ENCODE measurements around the gene GNAZ.

DNA sequence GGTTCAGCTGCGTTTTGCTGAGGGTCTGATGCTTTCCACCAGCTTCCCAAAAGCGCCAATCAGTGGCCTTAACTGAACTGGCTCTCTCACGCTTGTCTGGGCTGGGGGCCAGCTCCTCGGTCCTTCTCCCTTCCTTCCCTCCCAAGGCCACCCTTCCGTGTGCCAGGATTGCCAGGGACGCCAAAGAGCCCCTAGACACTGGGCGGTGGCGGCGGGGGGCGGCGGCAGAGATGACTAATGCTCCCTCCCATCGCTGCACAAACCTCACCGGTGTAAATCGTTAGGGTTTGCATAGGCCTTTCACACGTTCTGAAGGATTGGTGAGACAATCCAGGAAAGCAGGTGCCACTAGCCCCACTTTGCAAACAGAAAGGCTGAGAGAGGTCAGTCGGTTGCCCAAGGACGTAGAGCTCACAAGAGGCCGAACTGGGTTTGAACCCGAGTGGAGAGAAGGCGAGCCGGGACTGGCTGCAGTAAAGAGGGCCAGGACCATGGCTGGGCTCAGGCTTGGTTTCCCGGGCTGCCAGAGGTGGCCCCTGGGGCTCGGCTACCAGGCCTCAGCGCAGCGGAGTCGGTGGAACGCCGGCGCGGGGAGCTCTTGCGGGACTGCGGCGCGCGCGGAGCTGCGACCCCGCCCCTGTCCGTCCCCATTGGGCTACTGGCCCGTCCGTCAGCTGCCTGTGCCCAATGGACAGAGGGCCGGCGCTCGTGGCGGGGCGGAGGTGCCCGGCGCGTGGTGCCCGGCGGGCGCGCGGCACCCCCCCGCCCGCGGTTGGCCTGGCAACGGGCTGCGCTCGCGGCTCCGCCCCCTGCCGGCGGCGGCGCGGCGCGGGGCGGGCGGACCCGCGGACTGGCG lies 589 bp upstream of the GNAZ start:
- no peak for TF ChIP-seq YY1 (IDR thresholded peaks at IDR 0.05; ENCODE audit: extremely low read depth, insufficient replicate concordance, low read depth, low read length)
- TF ChIP-seq POLR2A (IDR thresholded peaks at IDR 0.05; ENCODE audit: borderline replicate concordance, extremely low read depth, insufficient read depth, insufficient read length) = no peak
- TF ChIP-seq, protein P1, sequence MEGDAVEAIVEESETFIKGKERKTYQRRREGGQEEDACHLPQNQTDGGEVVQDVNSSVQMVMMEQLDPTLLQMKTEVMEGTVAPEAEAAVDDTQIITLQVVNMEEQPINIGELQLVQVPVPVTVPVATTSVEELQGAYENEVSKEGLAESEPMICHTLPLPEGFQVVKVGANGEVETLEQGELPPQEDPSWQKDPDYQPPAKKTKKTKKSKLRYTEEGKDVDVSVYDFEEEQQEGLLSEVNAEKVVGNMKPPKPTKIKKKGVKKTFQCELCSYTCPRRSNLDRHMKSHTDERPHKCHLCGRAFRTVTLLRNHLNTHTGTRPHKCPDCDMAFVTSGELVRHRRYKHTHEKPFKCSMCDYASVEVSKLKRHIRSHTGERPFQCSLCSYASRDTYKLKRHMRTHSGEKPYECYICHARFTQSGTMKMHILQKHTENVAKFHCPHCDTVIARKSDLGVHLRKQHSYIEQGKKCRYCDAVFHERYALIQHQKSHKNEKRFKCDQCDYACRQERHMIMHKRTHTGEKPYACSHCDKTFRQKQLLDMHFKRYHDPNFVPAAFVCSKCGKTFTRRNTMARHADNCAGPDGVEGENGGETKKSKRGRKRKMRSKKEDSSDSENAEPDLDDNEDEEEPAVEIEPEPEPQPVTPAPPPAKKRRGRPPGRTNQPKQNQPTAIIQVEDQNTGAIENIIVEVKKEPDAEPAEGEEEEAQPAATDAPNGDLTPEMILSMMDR (IDR thresholded peaks at IDR 0.05 in 2 of 3, conservative IDR thresholded peaks at IDR 0.05 in 1 of 3; ENCODE audit: borderline replicate concordance in 1 of 3, insufficient read depth in 1 of 3, low read depth in 2 of 3, low read length in 2 of 3) = no peak
- TF ChIP-seq EZH2 (IDR thresholded peaks at IDR 0.05) = no peak
- peak; percentile 44; the same call in 1 of the 2 replicates for TF ChIP-seq POLR2AphosphoS5 (IDR thresholded peaks at IDR 0.05; ENCODE audit: low read depth, low read length)
- no peak for TF ChIP-seq EGR1 (IDR thresholded peaks at IDR 0.05; ENCODE audit: low read depth)
- TF ChIP-seq SP1 (IDR thresholded peaks at IDR 0.05; ENCODE audit: low read depth) = peak; percentile 76
- TF ChIP-seq, protein P2, sequence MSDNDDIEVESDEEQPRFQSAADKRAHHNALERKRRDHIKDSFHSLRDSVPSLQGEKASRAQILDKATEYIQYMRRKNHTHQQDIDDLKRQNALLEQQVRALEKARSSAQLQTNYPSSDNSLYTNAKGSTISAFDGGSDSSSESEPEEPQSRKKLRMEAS (IDR thresholded peaks at IDR 0.05) = 0 out of 2 replicates have a peak, but pooled peaks have one; percentile 41
- no peak for TF ChIP-seq EZH2phosphoT487 (IDR thresholded peaks at IDR 0.05; ENCODE audit: borderline replicate concordance)
- no peak for TF ChIP-seq RAD21 (IDR thresholded peaks at IDR 0.05; ENCODE audit: low read depth)
- TF ChIP-seq, protein P3, sequence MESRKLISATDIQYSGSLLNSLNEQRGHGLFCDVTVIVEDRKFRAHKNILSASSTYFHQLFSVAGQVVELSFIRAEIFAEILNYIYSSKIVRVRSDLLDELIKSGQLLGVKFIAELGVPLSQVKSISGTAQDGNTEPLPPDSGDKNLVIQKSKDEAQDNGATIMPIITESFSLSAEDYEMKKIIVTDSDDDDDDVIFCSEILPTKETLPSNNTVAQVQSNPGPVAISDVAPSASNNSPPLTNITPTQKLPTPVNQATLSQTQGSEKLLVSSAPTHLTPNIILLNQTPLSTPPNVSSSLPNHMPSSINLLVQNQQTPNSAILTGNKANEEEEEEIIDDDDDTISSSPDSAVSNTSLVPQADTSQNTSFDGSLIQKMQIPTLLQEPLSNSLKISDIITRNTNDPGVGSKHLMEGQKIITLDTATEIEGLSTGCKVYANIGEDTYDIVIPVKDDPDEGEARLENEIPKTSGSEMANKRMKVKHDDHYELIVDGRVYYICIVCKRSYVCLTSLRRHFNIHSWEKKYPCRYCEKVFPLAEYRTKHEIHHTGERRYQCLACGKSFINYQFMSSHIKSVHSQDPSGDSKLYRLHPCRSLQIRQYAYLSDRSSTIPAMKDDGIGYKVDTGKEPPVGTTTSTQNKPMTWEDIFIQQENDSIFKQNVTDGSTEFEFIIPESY (IDR thresholded peaks at IDR 0.05; ENCODE audit: extremely low read depth, insufficient replicate concordance, low read length) = no peak
- TF ChIP-seq JUND (IDR thresholded peaks at IDR 0.05) = no peak

Measured in HCT116 (cell line).